Panc1 (cell line): ENCODE results near the gene CRTAC1. TPM values are rescaled to one million over a fixed set of nuclear protein-coding genes. Genes with fewer than 3 reads are reported as not detected.

ENCODE experiments used
- ATAC-seq: fragments of 200-7000 bp; cut with Tn5 transposase; 2 replicates; pipeline ENCODE4 v1.9.1; 2020; ENCODE audit warnings: mild to moderate bottlenecking, moderate library complexity
- BruUV-seq: library from RNA; stranded (reverse); fragments of 400-500 nt; replicated peaks from 2 replicates; lab custom pipeline; 2021; lab: Mats Ljungman, UMichigan
- CTCF ChIA-PET: fragments of 300-600 bp; sonication (Branson Sonifier 250); formaldehyde crosslinking; loops from one replicate; lab custom pipeline; 2022; ENCODE audit warnings: antibody characterized with exemption; lab: Charles Lee
- POLR2A ChIA-PET: fragments of 300-600 bp; sonication (Branson Sonifier 250); formaldehyde crosslinking; loops from one replicate; lab custom pipeline; 2022; ENCODE audit warnings: antibody characterized with exemption; lab: Charles Lee
- DNase-seq: peaks from one replicate; pipeline ENCODE4 v3.0.0-alpha.2; 2010; ENCODE audit warnings: low read depth, low spot score
- H3K27ac ChIP-seq: 2 replicates; pipeline ENCODE4 v1.5.1; 2011; ENCODE audit warnings: mild to moderate bottlenecking, low read length, inconsistent platforms
- H3K27me3 ChIP-seq: fragments of 200-500 bp; sonication (Bioruptor generic); 2 replicates; pipeline ENCODE4 v1.6.0; 2014; ENCODE audit warnings: low read length, inconsistent platforms; ENCODE audit not compliant: control insufficient read depth, insufficient read depth
- H3K36me3 ChIP-seq: fragments of 200-500 bp; sonication (Bioruptor generic); 2 replicates; pipeline ENCODE4 v1.5.1; 2014; ENCODE audit warnings: inconsistent platforms, mild to moderate bottlenecking, low read length, moderate library complexity; ENCODE audit not compliant: control insufficient read depth, insufficient read depth
- H3K4me1 ChIP-seq: 2 replicates; pipeline ENCODE4 v1.5.1; 2011; ENCODE audit warnings: inconsistent platforms, mild to moderate bottlenecking, low read length, moderate library complexity; ENCODE audit not compliant: control insufficient read depth, insufficient read depth
- H3K4me3 ChIP-seq, 2 experiments: 2 replicates each; pipeline ENCODE4 v1.5.1; 2011 to 2012; ENCODE audit warnings: low read depth in 2 of 2, low read length in 2 of 2, mild to moderate bottlenecking in 2 of 2, inconsistent platforms in 1 of 2, moderate library complexity in 1 of 2
- H3K9me3 ChIP-seq: fragments of 200-500 bp; sonication (Bioruptor generic); 2 replicates; pipeline ENCODE4 v1.5.1; 2014; ENCODE audit warnings: low read depth, mild to moderate bottlenecking, inconsistent platforms, low read length, moderate library complexity; ENCODE audit not compliant: control insufficient read depth, insufficient read depth
- CTCF ChIP-seq: fragments of 450-650 bp; IDR thresholded peaks from 2 replicates; pipeline ENCODE4 v1.5.1; 2017; ENCODE audit warnings: mild to moderate bottlenecking
- POLR2AphosphoS5 ChIP-seq: IDR thresholded peaks from 2 replicates; pipeline ENCODE4 v1.6.1; 2012; ENCODE audit warnings: mild to moderate bottlenecking, low read depth, low read length, moderate library complexity
- REST ChIP-seq, 2 experiments: IDR thresholded peaks; 2 replicates each; pipeline ENCODE4 v1.6.1; 2011 to 2012; ENCODE audit warnings: low read depth in 2 of 2, control low read depth in 1 of 2, low read length in 1 of 2, mild to moderate bottlenecking in 1 of 2, moderate library complexity in 1 of 2; ENCODE audit not compliant: insufficient read depth in 1 of 2
- SIN3A ChIP-seq: IDR thresholded peaks from 2 replicates; pipeline ENCODE4 v1.6.1; 2012; ENCODE audit warnings: low read depth, mild to moderate bottlenecking, low read length, moderate library complexity, borderline replicate concordance; ENCODE audit not compliant: insufficient read depth
- TCF7L2 ChIP-seq: IDR thresholded peaks from 2 replicates; pipeline ENCODE4 v1.6.1; 2011; ENCODE audit warnings: mild to moderate bottlenecking, low read depth, low read length, inconsistent platforms
- in situ Hi-C: cut with HindIII; loops from 2 replicates; pipeline ENCODE4 v1.10.0; 2016; ENCODE audit warnings: low sequenced_read_pairs, low pct_unique_long_range_greater_than_20kb
- intact Hi-C: fragments of 100-400 bp; cut with micrococcal nuclease; formaldehyde crosslinking; loops from one replicate; pipeline ENCODE4 v1.10.0; 2022; ENCODE audit not compliant: unreplicated experiment
- total RNA-seq: library from RNA; stranded (reverse); gene quantifications from one replicate; pipeline ENCODE4 v1.2.1, GENCODE V29; 2021; ENCODE audit not compliant: unreplicated experiment

Gene CRTAC1
- total RNA-seq, 1 experiment from 2014 or later, result 0.23 TPM

- ChIA-PET CTCF (no interaction called here), POLR2A (no interaction called here)
- no peak for TF ChIP-seq REST (IDR thresholded peaks at IDR 0.05; ENCODE audit: insufficient read depth in 1 of 2, low read depth in 2 of 2, low read length in 1 of 2)
- no peak for TF ChIP-seq POLR2AphosphoS5
- no peak for TF ChIP-seq SIN3A
- no peak for TF ChIP-seq TCF7L2
- TF ChIP-seq CTCF, result no peak
- Histone ChIP-seq H3K9me3 (no peaks in the 10 kb centered on the region), H3K4me3 (no peak overlapping the region), H3K4me1 (no peaks in the 10 kb centered on the region), H3K27me3 (peaks cover 15% of the 10 kb centered on the region), H3K36me3 (no peaks in the 10 kb centered on the region), H3K27ac (no peak overlapping the region)
- BruUV-seq, result no TSS peak
- DNase-seq (no peak), ATAC-seq (no peak)
- intact Hi-C loops, result no loop called here
- in situ Hi-C loops, result no loop called here
Measured at GRCh38 chr10:97932932-97933530, 97.4 kb downstream of the CRTAC1 start.

GRCh38 chr10:97931041-97931440 is 99.4 kb downstream of the CRTAC1 start:
- Histone ChIP-seq H3K27me3 (peaks cover 18% of the 10 kb centered on the region), H3K9me3 (no peaks in the 10 kb centered on the region), H3K4me1 (no peaks in the 10 kb centered on the region), H3K36me3 (no peaks in the 10 kb centered on the region), H3K27ac (no peak overlapping the region), H3K4me3 (no peak overlapping the region)
- CTCF ChIA-PET, result no interaction called here
- POLR2A ChIA-PET, result no interaction called here
- DNase-seq, result no peak
- intact Hi-C loops, result no loop called here
- in situ Hi-C loops, result no loop called here
- BruUV-seq, result no TSS peak
- TF ChIP-seq SIN3A (no peak), CTCF (no peak), POLR2AphosphoS5 (no peak), TCF7L2 (no peak), REST (IDR thresholded peaks at IDR 0.05; ENCODE audit: insufficient read depth in 1 of 2, low read depth in 2 of 2, low read length in 1 of 2) (no peak)
- no peak for ATAC-seq
